OCI-LY1 (cell line): ENCODE data around the gene SCAI.
"Not testable (repeated sequence)": the region's sequence is repeated elsewhere in the genome, so short reads cannot be mapped to it uniquely, and the experiment has no call there.

Source experiments
- H2AFZ ChIP-seq: fragments of 200-600 bp; sonication (generic), shearing (Covaris generic); 2 replicates; pipeline ENCODE4 v1.6.0; 2014; ENCODE audit warnings: antibody characterized with exemption, mild to moderate bottlenecking, low read length
- H3F3A ChIP-seq: fragments of 200-600 bp; sonication (generic), shearing (Covaris generic); 2 replicates; pipeline ENCODE4 v1.6.0; 2014; ENCODE audit warnings: mild to moderate bottlenecking, antibody characterized with exemption, low read length, moderate library complexity; ENCODE audit not compliant: insufficient read depth
- H3K27ac ChIP-seq: fragments of 200-600 bp; sonication (generic); 2 replicates; pipeline ENCODE4 v1.5.1; 2014; ENCODE audit warnings: low read length, mixed run types, mild to moderate bottlenecking, low read depth; ENCODE audit not compliant: poor library complexity, severe bottlenecking
- H3K27me3 ChIP-seq: fragments of 200-600 bp; sonication (generic); 2 replicates; pipeline ENCODE4 v1.6.0; 2014; ENCODE audit warnings: antibody characterized with exemption, mild to moderate bottlenecking, low read length, moderate library complexity; ENCODE audit not compliant: insufficient read depth
- H3K36me3 ChIP-seq: fragments of 200-600 bp; sonication (generic); 2 replicates; pipeline ENCODE4 v1.6.1; 2014; ENCODE audit warnings: mild to moderate bottlenecking, antibody characterized with exemption, low read length, moderate library complexity, mixed read lengths; ENCODE audit not compliant: insufficient read depth
- H3K4me1 ChIP-seq: fragments of 200-600 bp; sonication (generic); 2 replicates; pipeline ENCODE4 v1.5.1; 2014; ENCODE audit warnings: mild to moderate bottlenecking, low read length, moderate library complexity; ENCODE audit not compliant: insufficient read depth, severe bottlenecking
- H3K4me2 ChIP-seq: fragments of 200-600 bp; sonication (generic), shearing (Covaris generic); 2 replicates; pipeline ENCODE4 v1.6.1; 2014; ENCODE audit warnings: low read length
- H3K4me3 ChIP-seq: fragments of 200-600 bp; sonication (generic); 2 replicates; pipeline ENCODE4 v1.5.1; 2014; ENCODE audit warnings: low read length, low read depth, mild to moderate bottlenecking, mixed read lengths; ENCODE audit not compliant: poor library complexity, severe bottlenecking
- H3K79me2 ChIP-seq: fragments of 200-600 bp; shearing (Covaris generic); 2 replicates; pipeline ENCODE4 v1.6.1; 2016; ENCODE audit warnings: mixed run types, low read length, mixed read lengths; ENCODE audit not compliant: insufficient read depth
- H3K9ac ChIP-seq: fragments of 200-600 bp; sonication (generic), shearing (Covaris generic); 2 replicates; pipeline ENCODE4 v1.6.1; 2014; ENCODE audit warnings: mild to moderate bottlenecking, low read length, mixed read lengths
- H3K9me2 ChIP-seq: fragments of 200-600 bp; sonication (generic), shearing (Covaris generic); 2 replicates; pipeline ENCODE4 v1.6.1; 2014; ENCODE audit warnings: low read depth, mild to moderate bottlenecking, low read length, mixed read lengths
- H3K9me3 ChIP-seq: fragments of 200-600 bp; shearing (Covaris generic); 2 replicates; pipeline ENCODE4 v1.6.1; 2014; ENCODE audit warnings: low read length, mixed read lengths
- H4K20me1 ChIP-seq: fragments of 200-600 bp; sonication (generic), shearing (Covaris generic); 2 replicates; pipeline ENCODE4 v1.6.0; 2016; ENCODE audit warnings: mild to moderate bottlenecking, low read length; ENCODE audit not compliant: insufficient read depth
- EZH2 ChIP-seq: fragments of 200-600 bp; sonication (generic), shearing (Covaris generic); IDR thresholded peaks from 2 replicates; pipeline ENCODE4 v1.8.0; 2017; ENCODE audit warnings: borderline replicate concordance, mixed run types, mild to moderate bottlenecking, antibody characterized with exemption, low read length, moderate library complexity, mixed read lengths
- TF ChIP-seq, protein P1 (sequence below): fragments of 200-600 bp; sonication (generic), shearing (Covaris generic); IDR thresholded peaks from 2 replicates; pipeline ENCODE4 v1.5.1; 2017; ENCODE audit warnings: mild to moderate bottlenecking, antibody characterized with exemption, low read length, moderate library complexity, mixed read lengths

The SCAI gene

DNA sequence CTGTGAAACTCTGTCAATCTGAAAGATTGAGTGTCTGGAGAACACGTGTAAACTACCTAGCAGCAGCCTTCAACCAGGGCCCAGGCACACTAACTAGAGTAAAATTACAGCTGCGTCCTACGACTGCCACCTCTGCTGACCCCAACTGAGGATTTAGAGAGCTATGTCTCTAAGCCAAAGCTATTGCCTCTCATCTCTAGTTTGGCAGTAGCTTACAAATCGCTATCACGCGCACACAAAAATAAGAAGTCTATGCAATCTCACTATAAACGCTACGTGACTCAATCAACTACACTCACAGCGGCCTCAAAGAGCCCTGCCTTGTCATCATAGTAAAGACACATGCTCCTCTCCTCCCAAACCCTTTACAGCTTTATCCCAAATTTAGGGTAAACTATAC lies 37.5 kb upstream of the SCAI start:
- H3K9me2 ChIP-seq: no peaks in the 10 kb centered on the region
- peaks cover 5% of the 10 kb centered on the region for H3K9me3 ChIP-seq
- H3K9ac ChIP-seq: no peak overlapping the region
- H3K4me3 ChIP-seq: no peak overlapping the region
- H3K4me2 ChIP-seq: no peak overlapping the region
- H3K79me2 ChIP-seq: peaks cover 90% of the 10 kb centered on the region
- no peaks in the 10 kb centered on the region for H4K20me1 ChIP-seq
- H3K4me1 ChIP-seq: no peaks in the 10 kb centered on the region
- H3F3A ChIP-seq: no peaks in the 10 kb centered on the region
- H3K36me3 ChIP-seq: peaks cover 29% of the 10 kb centered on the region
- H3K27ac ChIP-seq: no peak overlapping the region
- H2AFZ ChIP-seq: no peak overlapping the region
- H3K27me3 ChIP-seq: no peaks in the 10 kb centered on the region
- TF ChIP-seq, protein P1, sequence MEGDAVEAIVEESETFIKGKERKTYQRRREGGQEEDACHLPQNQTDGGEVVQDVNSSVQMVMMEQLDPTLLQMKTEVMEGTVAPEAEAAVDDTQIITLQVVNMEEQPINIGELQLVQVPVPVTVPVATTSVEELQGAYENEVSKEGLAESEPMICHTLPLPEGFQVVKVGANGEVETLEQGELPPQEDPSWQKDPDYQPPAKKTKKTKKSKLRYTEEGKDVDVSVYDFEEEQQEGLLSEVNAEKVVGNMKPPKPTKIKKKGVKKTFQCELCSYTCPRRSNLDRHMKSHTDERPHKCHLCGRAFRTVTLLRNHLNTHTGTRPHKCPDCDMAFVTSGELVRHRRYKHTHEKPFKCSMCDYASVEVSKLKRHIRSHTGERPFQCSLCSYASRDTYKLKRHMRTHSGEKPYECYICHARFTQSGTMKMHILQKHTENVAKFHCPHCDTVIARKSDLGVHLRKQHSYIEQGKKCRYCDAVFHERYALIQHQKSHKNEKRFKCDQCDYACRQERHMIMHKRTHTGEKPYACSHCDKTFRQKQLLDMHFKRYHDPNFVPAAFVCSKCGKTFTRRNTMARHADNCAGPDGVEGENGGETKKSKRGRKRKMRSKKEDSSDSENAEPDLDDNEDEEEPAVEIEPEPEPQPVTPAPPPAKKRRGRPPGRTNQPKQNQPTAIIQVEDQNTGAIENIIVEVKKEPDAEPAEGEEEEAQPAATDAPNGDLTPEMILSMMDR: no peak
- no peak for TF ChIP-seq EZH2

DNA sequence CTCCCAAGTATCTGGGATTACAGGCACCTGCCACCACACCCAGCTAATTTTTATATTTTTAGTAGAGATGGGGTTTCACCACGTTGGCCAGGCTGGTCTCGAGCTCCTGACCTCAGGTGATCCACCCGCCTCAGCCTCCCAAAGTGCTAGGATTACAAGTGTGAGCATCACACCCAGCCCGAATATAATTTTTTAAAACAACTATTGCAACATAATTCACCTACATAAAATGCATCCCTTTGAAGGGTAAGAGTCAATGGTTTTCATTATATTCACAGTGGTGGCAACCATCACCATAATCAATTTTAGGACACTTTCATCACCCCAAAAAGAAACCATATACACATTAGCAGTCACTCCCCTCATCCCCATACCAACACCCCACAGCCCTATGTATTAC lies 36.4 kb upstream of the SCAI start:
- not testable (repeated sequence) for H3K4me3 ChIP-seq, H4K20me1 ChIP-seq, H3K27ac ChIP-seq, H3F3A ChIP-seq, H3K27me3 ChIP-seq, H3K9me2 ChIP-seq, H3K4me2 ChIP-seq, H3K9me3 ChIP-seq, H3K9ac ChIP-seq, H3K4me1 ChIP-seq, H2AFZ ChIP-seq
- Histone ChIP-seq H3K36me3 (peaks cover 30% of the 10 kb centered on the region), H3K79me2 (peaks cover 84% of the 10 kb centered on the region)

DNA sequence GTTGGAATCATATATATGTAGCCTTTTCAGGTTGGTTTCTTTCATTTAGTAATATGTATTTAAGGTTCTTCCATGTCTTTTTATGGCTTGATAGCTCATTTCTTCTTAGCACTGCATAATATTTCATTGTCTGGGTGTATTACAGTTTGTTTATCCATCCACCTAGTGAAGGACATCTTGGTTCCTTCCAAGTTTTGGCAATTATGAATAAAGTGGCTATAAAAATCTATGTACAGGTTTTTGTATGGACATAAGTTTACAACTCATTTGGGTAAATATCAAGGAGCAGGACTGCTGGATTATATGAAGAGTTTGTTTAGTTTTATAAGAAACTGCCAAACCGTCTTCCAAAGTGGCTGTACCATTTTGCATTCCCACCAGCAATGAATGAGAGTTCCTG lies 34.6 kb upstream of the SCAI start:
- Histone ChIP-seq H3K27ac (no peak overlapping the region), H3F3A (no peaks in the 10 kb centered on the region), H3K27me3 (no peaks in the 10 kb centered on the region), H3K4me2 (no peak overlapping the region), H3K9me3 (peaks cover 5% of the 10 kb centered on the region), H3K4me1 (no peaks in the 10 kb centered on the region), H3K9me2 (no peaks in the 10 kb centered on the region), H3K79me2 (peaks cover 74% of the 10 kb centered on the region), H3K4me3 (no peak overlapping the region), H3K9ac (no peak overlapping the region), H3K36me3 (peaks cover 20% of the 10 kb centered on the region), H4K20me1 (no peaks in the 10 kb centered on the region), H2AFZ (no peak overlapping the region)
- no peak for TF ChIP-seq EZH2
- TF ChIP-seq, protein P1: no peak

DNA sequence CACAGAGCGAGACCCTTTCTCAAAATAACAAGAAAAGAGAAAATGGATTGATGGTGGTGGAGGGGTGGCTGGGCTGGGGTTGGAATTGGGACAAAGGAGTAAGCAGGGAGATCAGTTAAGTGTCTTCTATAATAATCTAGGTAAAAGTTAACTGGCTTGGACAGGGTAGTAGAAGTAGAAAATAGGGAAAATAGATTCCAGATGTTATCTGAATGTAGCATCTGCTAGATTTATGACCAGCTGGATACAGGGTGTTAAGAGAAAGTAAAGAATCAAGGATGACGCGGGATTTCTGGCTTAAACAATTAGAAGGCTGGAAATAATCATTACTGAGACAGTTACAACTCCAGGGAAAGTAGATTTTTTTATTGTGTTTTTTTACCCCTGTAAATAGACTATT lies 33.3 kb upstream of the SCAI start:
- no peak overlapping the region for H2AFZ ChIP-seq
- peaks cover 10% of the 10 kb centered on the region; the same call in 1 of the 2 replicates for H3K36me3 ChIP-seq
- H3K9ac ChIP-seq: no peak overlapping the region
- no peaks in the 10 kb centered on the region for H3K9me2 ChIP-seq
- no peaks in the 10 kb centered on the region for H4K20me1 ChIP-seq
- H3K4me1 ChIP-seq: no peaks in the 10 kb centered on the region
- H3K79me2 ChIP-seq: peaks cover 62% of the 10 kb centered on the region
- H3K4me2 ChIP-seq: no peak overlapping the region
- TF ChIP-seq EZH2: no peak
- TF ChIP-seq, protein P1: no peak
- no peaks in the 10 kb centered on the region for H3F3A ChIP-seq
- no peak overlapping the region for H3K4me3 ChIP-seq
- no peaks in the 10 kb centered on the region for H3K27me3 ChIP-seq
- H3K27ac ChIP-seq: no peak overlapping the region
- H3K9me3 ChIP-seq: no peaks in the 10 kb centered on the region
